Central memory CD8-positive, alpha-beta T cell (primary cell): ENCODE results near the gene ATP11A.
A peak's percentile ranks its signal among the peaks of the same experiment; 100 is the strongest.

Source experiments
- ATAC-seq: fragments of 150-1000 bp; cut with Tn5 transposase; replicated peaks from 2 replicates; pipeline ENCODE4 v1.10.0; 2022; ENCODE audit warnings: mild to moderate bottlenecking, moderate FRiP score, moderate number of reproducible peaks; ENCODE audit not compliant: poor library complexity, severe bottlenecking; ENCODE audit errors: extremely low read depth
- DNase-seq, 2 donors: peaks; one replicate each; pipeline ENCODE4 v3.0.0; 2021; ENCODE audit warnings: low spot score in 2 of 2
- H3K27ac Mint-ChIP-seq: one replicate; pipeline ENCODE4 v1.8.0; 2022; ENCODE audit warnings: low read depth, mild to moderate bottlenecking, moderate library complexity, mixed read lengths
- H3K27me3 Mint-ChIP-seq: one replicate; pipeline ENCODE4 v1.8.0; 2022; ENCODE audit warnings: mixed read lengths
- H3K36me3 Mint-ChIP-seq: one replicate; pipeline ENCODE4 v1.8.0; 2022; ENCODE audit warnings: mild to moderate bottlenecking, moderate library complexity, mixed read lengths; ENCODE audit not compliant: insufficient read depth
- H3K4me1 Mint-ChIP-seq: one replicate; pipeline ENCODE4 v1.8.0; 2022; ENCODE audit warnings: mixed read lengths
- H3K4me3 Mint-ChIP-seq: one replicate; pipeline ENCODE4 v1.8.0; 2022; ENCODE audit warnings: mild to moderate bottlenecking, moderate library complexity, mixed read lengths
- H3K9me3 Mint-ChIP-seq: one replicate; pipeline ENCODE4 v1.8.0; 2022; ENCODE audit warnings: mixed read lengths

The ATP11A gene

DNA sequence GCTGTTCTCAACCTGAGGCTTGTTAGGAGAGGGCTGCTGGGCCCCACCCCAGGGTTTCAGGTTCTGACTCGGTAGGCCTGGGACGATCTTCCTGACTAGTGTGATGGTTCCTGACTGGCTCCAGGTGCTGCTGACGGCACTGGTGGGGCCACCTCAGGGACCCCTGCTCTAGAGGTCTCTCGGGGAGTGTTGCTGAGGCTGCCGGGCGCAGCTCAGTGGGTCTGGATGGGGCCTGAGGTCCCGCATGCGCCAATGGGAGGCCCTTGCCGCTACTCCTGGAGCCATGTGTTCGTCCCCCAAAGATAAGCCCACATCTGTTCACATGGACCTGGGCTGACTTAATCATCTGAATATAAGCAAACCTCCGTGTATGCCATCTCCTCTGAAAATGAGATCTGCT lies 133.0 kb downstream of the ATP11A start:
- Mint-ChIP-seq H3K27ac (no peak overlapping the region), H3K4me1 (no peaks in the 10 kb centered on the region), H3K9me3 (no peaks in the 10 kb centered on the region), H3K27me3 (no peaks in the 10 kb centered on the region), H3K4me3 (no peak overlapping the region), H3K36me3 (peaks cover 21% of the 10 kb centered on the region)
- DNase-seq = no peak
- ATAC-seq = no peak

DNA sequence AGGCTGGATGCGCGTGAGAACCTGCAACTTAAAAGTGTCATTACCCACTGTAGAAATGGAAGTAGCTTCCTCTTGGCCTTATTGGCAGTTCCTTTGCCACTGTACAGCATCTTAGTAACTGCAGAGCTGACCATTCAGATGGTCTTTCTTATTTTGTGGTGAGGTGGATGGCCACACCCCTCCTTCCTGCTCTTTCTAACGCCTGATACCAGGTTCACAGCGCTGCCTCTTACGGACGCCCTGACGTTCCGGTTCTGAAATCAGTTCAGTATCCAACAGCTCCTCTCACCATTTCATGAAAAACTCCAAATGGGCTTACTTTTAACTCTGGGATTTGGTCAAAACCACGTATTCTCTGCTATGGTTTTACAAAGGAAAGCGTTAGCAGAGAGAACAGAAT lies 134.6 kb downstream of the ATP11A start:
- DNase-seq (no peak), ATAC-seq (no peak)
- H3K27me3 Mint-ChIP-seq = no peaks in the 10 kb centered on the region
- no peak overlapping the region for H3K4me3 Mint-ChIP-seq
- H3K36me3 Mint-ChIP-seq = peaks cover 19% of the 10 kb centered on the region
- H3K4me1 Mint-ChIP-seq = no peaks in the 10 kb centered on the region
- H3K9me3 Mint-ChIP-seq = no peaks in the 10 kb centered on the region
- H3K27ac Mint-ChIP-seq = no peak overlapping the region

DNA sequence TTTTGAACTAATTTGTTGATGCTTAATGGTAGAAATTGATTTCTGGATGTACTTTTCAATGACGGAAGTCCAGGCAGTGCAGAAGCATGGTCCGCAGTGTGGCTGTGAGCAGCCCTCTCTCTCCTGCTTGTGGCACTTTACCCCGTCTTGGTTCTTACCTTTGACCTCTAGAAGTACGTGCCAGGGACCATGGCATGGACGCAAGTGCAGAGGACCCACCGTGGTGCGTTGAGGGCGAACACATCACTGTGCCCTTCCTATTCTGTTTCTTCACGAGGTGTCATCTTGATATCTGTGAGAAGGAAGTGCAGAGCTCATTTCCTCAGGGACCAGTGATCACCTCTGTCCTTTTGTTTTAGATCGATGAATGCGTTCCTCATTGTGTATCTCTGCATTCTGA lies 135.2 kb downstream of the ATP11A start:
- Mint-ChIP-seq H3K27me3 (no peaks in the 10 kb centered on the region), H3K9me3 (no peaks in the 10 kb centered on the region), H3K27ac (no peak overlapping the region), H3K36me3 (peaks cover 17% of the 10 kb centered on the region), H3K4me1 (no peaks in the 10 kb centered on the region), H3K4me3 (no peak overlapping the region)
- DNase-seq = no peak
- ATAC-seq = no peak

DNA sequence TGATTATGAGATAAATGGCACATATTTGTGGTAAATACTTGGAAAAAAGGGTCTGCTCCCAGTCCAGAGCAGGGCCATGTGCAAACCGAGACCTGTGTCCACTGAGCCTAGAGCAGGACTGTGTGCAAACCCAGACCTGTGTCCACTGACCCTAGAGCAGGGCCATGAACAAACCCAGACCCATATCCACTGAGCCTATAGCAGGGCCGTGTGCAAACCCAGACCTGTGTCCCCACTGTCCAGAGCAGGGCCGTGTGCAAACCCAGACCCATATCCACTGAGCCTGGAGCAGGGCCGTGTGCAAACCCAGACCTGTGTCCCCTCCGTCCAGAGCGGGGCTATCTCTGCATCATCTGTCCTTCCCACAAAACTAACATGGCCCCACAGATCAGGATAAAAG lies 136.0 kb downstream of the ATP11A start:
- Mint-ChIP-seq H3K4me1 (no peaks in the 10 kb centered on the region), H3K36me3 (peaks cover 16% of the 10 kb centered on the region), H3K4me3 (no peak overlapping the region), H3K27me3 (no peaks in the 10 kb centered on the region), H3K27ac (no peak overlapping the region), H3K9me3 (no peaks in the 10 kb centered on the region)
- no peak for ATAC-seq
- no peak for DNase-seq

DNA sequence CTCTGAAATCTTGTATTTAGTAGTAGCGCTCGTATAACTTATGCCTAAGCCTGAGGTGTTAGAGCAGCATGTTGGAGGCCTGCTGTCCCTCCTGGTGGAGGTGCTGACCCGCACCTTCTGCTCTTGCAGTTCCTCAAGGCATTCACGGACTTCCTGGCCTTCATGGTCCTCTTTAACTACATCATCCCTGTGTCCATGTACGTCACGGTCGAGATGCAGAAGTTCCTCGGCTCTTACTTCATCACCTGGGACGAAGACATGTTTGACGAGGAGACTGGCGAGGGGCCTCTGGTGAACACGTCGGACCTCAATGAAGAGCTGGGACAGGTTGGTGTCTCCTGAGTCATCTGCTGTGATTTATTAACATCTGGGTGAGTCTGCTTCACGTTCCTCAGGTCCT lies 136.7 kb downstream of the ATP11A start:
- ATAC-seq = no peak
- Mint-ChIP-seq H3K4me3 (no peak overlapping the region), H3K27me3 (no peaks in the 10 kb centered on the region), H3K36me3 (peaks cover 16% of the 10 kb centered on the region), H3K4me1 (no peaks in the 10 kb centered on the region), H3K9me3 (no peaks in the 10 kb centered on the region), H3K27ac (no peak overlapping the region)
- no peak for DNase-seq

DNA sequence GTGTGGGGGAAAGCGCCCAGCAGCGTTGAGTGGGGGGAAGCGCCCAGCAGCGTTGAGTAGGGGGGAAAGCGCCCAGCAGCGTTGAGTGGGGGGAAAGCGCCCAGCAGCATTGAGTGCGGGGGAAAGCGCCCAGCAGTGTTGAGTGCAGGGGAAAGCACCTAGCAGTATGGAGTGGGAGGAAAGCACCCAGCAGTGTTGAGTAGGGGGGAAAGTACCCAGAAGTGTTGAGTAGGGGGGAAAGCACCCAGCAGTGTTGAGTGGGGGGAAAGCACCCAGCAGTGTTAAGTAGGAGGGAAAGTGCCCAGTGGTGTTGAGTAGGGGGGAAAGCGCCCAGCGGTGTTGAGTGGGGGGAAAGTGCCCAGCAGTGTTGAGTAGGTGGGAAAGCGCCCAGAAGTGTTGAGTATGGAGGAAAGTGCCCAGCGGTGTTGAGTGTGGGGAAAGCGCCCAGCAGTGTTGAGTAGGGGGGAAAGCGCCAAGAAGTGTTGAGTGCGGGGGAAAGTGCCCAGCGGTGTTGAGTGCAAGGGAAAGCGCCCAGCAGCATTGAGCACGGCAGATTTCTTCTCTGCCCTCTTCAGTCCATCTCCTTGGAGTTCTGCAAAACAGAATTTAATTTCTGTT lies 138.4 kb downstream of the ATP11A start:
- Mint-ChIP-seq H3K27ac (peak overlapping the region; percentile 35), H3K9me3 (no peaks in the 10 kb centered on the region), H3K4me3 (no peak overlapping the region), H3K4me1 (no peaks in the 10 kb centered on the region), H3K36me3 (peaks cover 16% of the 10 kb centered on the region), H3K27me3 (no peaks in the 10 kb centered on the region)
- no peak for ATAC-seq
- DNase-seq = no peak

DNA sequence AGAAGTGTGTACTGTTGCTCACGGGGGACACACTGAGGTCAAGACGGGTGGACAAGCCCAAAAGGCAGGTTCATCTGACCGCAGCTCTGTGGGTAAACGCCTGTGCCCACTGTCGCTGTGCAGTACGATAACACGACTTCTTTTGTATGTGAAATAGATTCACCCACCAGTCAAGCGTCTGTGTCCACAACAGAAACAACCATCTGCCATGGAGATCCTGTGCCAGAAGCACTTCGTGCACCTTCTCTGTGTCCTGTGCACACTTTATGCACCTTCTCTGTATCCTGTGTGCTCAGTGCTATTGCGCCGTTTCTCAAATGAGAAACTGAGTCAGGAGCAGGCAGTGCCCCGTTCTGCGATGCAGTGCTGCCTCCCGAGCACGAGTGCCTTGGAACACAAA lies 138.9 kb downstream of the ATP11A start:
- Mint-ChIP-seq H3K36me3 (peaks cover 15% of the 10 kb centered on the region), H3K4me1 (no peaks in the 10 kb centered on the region), H3K27ac (no peak overlapping the region), H3K9me3 (no peaks in the 10 kb centered on the region), H3K4me3 (no peak overlapping the region), H3K27me3 (no peaks in the 10 kb centered on the region)
- DNase-seq (no peak), ATAC-seq (no peak)

DNA sequence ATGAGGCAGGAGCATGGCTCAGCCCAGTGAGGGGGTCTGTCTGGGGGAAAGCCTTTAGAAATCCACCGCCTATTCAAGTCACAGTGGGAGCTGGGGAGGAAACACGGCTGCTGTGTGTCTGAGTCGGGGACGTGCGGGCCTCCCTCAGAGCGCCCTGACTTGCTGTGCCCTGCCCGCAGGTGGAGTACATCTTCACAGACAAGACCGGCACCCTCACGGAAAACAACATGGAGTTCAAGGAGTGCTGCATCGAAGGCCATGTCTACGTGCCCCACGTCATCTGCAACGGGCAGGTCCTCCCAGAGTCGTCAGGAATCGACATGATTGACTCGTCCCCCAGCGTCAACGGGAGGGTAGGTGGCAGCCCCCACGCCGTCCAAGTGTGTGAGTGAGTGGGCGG lies 141.4 kb downstream of the ATP11A start:
- ATAC-seq (no peak), DNase-seq (no peak)
- Mint-ChIP-seq H3K4me3 (no peak overlapping the region), H3K4me1 (no peaks in the 10 kb centered on the region), H3K9me3 (no peaks in the 10 kb centered on the region), H3K27ac (no peak overlapping the region), H3K27me3 (no peaks in the 10 kb centered on the region), H3K36me3 (peaks cover 12% of the 10 kb centered on the region)

DNA sequence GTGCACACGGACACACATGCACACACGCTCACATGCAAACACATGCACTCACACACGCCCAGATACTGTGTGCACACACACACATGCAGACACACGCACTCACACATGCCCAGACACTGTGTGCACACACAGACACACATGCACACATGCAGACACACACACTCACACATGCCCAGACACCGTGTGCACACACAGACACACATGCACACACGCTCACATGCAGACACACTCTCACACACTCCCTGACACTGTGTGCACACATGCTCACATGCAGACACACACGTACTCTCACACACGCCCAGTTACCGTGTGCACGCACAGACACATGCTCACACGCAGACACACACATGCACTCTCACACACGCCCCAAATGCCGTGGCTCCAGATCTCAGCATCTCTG lies 142.0 kb downstream of the ATP11A start:
- DNase-seq (no peak), ATAC-seq (no peak)
- no peak overlapping the region for H3K4me3 Mint-ChIP-seq
- H3K27ac Mint-ChIP-seq = no peak overlapping the region
- no peaks in the 10 kb centered on the region for H3K27me3 Mint-ChIP-seq
- peaks cover 10% of the 10 kb centered on the region for H3K36me3 Mint-ChIP-seq
- no peaks in the 10 kb centered on the region for H3K9me3 Mint-ChIP-seq
- no peaks in the 10 kb centered on the region for H3K4me1 Mint-ChIP-seq

DNA sequence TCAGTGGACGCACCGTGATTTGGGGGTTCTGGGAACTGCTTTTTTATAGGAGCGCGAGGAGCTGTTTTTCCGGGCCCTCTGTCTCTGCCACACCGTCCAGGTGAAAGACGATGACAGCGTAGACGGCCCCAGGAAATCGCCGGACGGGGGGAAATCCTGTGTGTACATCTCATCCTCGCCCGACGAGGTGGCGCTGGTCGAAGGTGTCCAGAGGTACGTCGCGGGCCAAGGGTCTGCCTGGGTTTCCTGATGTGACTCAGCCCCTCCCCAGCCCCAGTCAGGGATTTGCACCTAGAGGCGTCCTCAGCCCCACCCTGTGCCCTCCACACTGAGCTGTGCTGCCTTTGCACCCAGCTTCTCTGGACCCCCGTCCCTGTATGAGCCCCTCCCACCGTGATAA lies 143.0 kb downstream of the ATP11A start:
- Mint-ChIP-seq H3K27ac (no peak overlapping the region), H3K9me3 (no peaks in the 10 kb centered on the region), H3K4me3 (no peak overlapping the region), H3K27me3 (no peaks in the 10 kb centered on the region), H3K4me1 (no peaks in the 10 kb centered on the region), H3K36me3 (peaks cover 16% of the 10 kb centered on the region)
- ATAC-seq (no peak), DNase-seq (no peak)

DNA sequence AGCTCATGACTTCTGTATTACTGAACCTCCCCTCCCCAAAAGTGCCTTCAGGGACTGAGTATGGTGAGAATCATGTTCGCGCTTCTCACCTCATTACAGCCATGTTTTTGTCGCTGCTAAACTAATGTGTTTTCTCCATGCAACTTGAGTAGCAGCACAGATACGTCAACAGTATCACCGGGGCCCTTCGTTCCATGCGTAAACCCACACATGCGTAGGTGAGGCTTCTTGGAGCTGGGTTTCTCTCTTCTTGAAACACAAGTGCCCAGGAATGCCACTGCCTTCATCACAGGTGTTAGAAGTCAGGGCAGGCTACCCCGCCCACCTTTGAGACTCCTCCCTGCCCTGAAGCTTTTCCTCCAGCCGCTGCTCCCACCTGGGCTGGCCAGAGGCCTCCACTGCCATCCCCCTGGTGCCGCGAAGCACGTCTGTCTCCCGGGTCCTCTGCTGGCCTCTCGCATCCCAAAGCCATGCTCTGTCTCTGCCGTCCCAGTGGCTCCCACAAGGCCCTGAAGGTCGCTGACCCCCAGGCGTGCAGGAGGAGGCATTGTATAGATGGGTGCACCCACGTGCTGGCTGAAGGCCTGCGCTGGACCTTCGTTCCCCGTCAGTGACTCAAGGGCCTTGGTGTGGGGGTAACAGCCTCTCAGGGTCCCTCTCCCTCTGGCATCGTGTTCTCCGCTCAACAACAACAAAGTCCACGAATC lies 143.9 kb downstream of the ATP11A start:
- H3K9me3 Mint-ChIP-seq = no peaks in the 10 kb centered on the region
- H3K4me3 Mint-ChIP-seq = no peak overlapping the region
- H3K36me3 Mint-ChIP-seq = peaks cover 16% of the 10 kb centered on the region
- ATAC-seq (no peak), DNase-seq (no peak)
- no peaks in the 10 kb centered on the region for H3K4me1 Mint-ChIP-seq
- no peaks in the 10 kb centered on the region for H3K27me3 Mint-ChIP-seq
- H3K27ac Mint-ChIP-seq = no peak overlapping the region

DNA sequence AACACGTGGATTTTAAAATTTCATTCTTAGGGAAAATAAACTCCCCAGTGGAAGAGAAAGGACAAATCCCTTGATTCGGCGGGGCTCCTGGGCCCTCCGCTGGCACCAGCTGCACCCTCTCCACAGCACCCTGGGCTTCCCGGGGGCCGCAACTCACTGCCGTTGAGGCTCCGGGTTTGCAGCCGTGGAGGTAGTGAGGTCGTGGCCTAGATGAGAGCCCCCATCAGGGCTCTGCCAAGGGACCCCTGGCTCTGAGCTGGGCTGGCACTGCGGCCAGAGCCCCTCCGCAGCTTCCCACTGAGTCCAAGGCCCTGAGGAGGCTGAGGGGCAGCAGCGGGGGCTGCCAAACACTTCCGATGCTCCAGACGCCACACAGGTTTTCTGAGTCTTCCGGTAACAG lies 145.5 kb downstream of the ATP11A start:
- H3K36me3 Mint-ChIP-seq = peaks cover 15% of the 10 kb centered on the region

DNA sequence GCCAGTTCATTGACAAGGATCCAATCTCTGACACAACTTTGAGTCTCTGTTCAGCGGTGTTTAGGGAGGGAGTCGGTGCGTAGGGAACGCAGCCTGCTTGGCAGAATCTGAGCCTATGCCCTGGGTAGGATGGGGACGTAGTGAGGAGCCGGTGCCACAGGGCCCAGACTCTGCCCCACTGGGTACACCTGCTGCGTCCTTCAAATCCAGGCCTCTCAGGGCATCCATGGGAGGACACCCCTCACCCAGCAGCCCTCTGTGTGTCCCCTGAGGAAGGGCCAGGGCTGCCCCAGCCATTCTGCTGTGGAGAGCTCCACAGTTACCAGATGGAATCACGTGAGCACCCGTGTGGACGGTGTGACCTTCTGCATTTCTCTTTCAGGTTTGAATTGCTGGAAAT lies 146.0 kb downstream of the ATP11A start:
- DNase-seq (no peak), ATAC-seq (no peak)
- Mint-ChIP-seq H3K27ac (no peak overlapping the region), H3K9me3 (no peaks in the 10 kb centered on the region), H3K4me1 (no peaks in the 10 kb centered on the region), H3K36me3 (peaks cover 15% of the 10 kb centered on the region), H3K27me3 (no peaks in the 10 kb centered on the region), H3K4me3 (no peak overlapping the region)

More for the DNA sequence above, 145.5 kb downstream of the ATP11A start:
- Mint-ChIP-seq H3K4me3 (no peak overlapping the region), H3K27ac (no peak overlapping the region), H3K27me3 (no peaks in the 10 kb centered on the region), H3K9me3 (no peaks in the 10 kb centered on the region), H3K4me1 (no peaks in the 10 kb centered on the region)
- ATAC-seq (no peak), DNase-seq (no peak)
